Thoracic aorta (tissue), 2 donors: Measurements from ENCODE around the gene TSPO2. TPM values are rescaled to one million over a fixed set of nuclear protein-coding genes. Genes with fewer than 3 reads are reported as not detected.

Experiments
- ATAC-seq: fragments of 150-250 bp; one replicate; pipeline ENCODE4 v1.8.0; 2017; ENCODE audit warnings: low read depth; ENCODE audit not compliant: insufficient number of reproducible peaks, low FRiP score
- DNase-seq: peaks from one replicate; pipeline ENCODE4 v3.0.0-alpha.2; 2020; ENCODE audit warnings: low spot score
- H3K27ac ChIP-seq, 2 donors: fragments of 200-600 bp; sonication (generic); 1 replicate in 1 of 2; 2 replicates in 1 of 2; pipeline ENCODE4 v1.5.1; 2016; ENCODE audit warnings: mild to moderate bottlenecking in 2 of 2, moderate library complexity in 2 of 2
- H3K27me3 ChIP-seq: fragments of 200-600 bp; sonication (generic); replicated peaks from 2 replicates; pipeline ENCODE4 v1.6.0; 2016; ENCODE audit warnings: mild to moderate bottlenecking; ENCODE audit not compliant: insufficient read depth
- H3K36me3 ChIP-seq: fragments of 200-600 bp; sonication (generic); one replicate; pipeline ENCODE4 v1.5.1; 2016
- H3K4me1 ChIP-seq, 2 donors: fragments of 200-600 bp; sonication (generic); 1 replicate in 1 of 2; 2 replicates in 1 of 2; pipeline versions ENCODE4 v1.5.1 to v1.6.0; 2016; ENCODE audit warnings: low read depth in 2 of 2, mild to moderate bottlenecking in 1 of 2; ENCODE audit not compliant: control insufficient read depth in 1 of 2
- H3K4me3 ChIP-seq: fragments of 200-600 bp; sonication (generic); 2 replicates; pipeline ENCODE4 v1.5.1; 2016; ENCODE audit warnings: mild to moderate bottlenecking
- H3K9me3 ChIP-seq: fragments of 200-600 bp; sonication (generic); 2 replicates; pipeline ENCODE4 v1.5.1; 2016
- CTCF ChIP-seq: fragments of 200-600 bp; sonication (generic); IDR thresholded peaks from one replicate; pipeline ENCODE4 v1.5.1; 2019; ENCODE audit warnings: antibody characterized with exemption
- total RNA-seq, 2 donors: library from RNA; depleted of rRNA; stranded (reverse); fragments of >200 nt; gene quantifications; one replicate each; pipeline versions ENCODE4 v1.1.0 to v1.2.3, GENCODE V29; 2016

The TSPO2 gene
- total RNA-seq, 2 donors from 2014 or later: not detected

GRCh38 chr6:41083072-41083471 lies 40.8 kb downstream of the TSPO2 start:
- no peak overlapping the region for H3K27ac ChIP-seq
- no peaks in the 10 kb centered on the region for H3K27me3 ChIP-seq
- H3K4me3 ChIP-seq: no peak overlapping the region
- no peak for DNase-seq
- H3K36me3 ChIP-seq: peaks cover 8% of the 10 kb centered on the region
- TF ChIP-seq CTCF: no peak
- no peak for ATAC-seq
- no peaks in the 10 kb centered on the region for H3K4me1 ChIP-seq
- no peaks in the 10 kb centered on the region for H3K9me3 ChIP-seq

GRCh38 chr6:41085182-41085581 lies 42.9 kb downstream of the TSPO2 start:
- Histone ChIP-seq H3K27me3 (no peaks in the 10 kb centered on the region), H3K36me3 (peaks cover 16% of the 10 kb centered on the region), H3K4me3 (no peak overlapping the region), H3K27ac (no peak overlapping the region), H3K4me1 (no peaks in the 10 kb centered on the region), H3K9me3 (no peaks in the 10 kb centered on the region)
- TF ChIP-seq CTCF: no peak
- ATAC-seq: no peak
- no peak for DNase-seq

GRCh38 chr6:41088451-41088850 lies 46.2 kb downstream of the TSPO2 start:
- Histone ChIP-seq H3K36me3 (peaks cover 23% of the 10 kb centered on the region), H3K4me3 (no peak overlapping the region), H3K4me1 (peaks cover 0 to 10% of the 10 kb centered on the region in 2 donors), H3K27me3 (no peaks in the 10 kb centered on the region), H3K9me3 (no peaks in the 10 kb centered on the region), H3K27ac (no peak overlapping the region)
- ATAC-seq: no peak
- no peak for TF ChIP-seq CTCF
- DNase-seq: no peak

- ATAC-seq (no peak), DNase-seq (no peak)
- H3K4me3 ChIP-seq: no peak overlapping the region
- H3K27me3 ChIP-seq: no peaks in the 10 kb centered on the region
- no peaks in the 10 kb centered on the region for H3K9me3 ChIP-seq
- no peak for TF ChIP-seq CTCF
- no peak overlapping the region for H3K27ac ChIP-seq
- H3K36me3 ChIP-seq: peaks cover 36% of the 10 kb centered on the region
- peaks cover 0 to 10% of the 10 kb centered on the region in 2 donors for H3K4me1 ChIP-seq
Measured at GRCh38 chr6:41090841-41091761, 48.8 kb downstream of the TSPO2 start.

- DNase-seq: no peak
- Histone ChIP-seq H3K27me3 (no peaks in the 10 kb centered on the region), H3K4me3 (no peak overlapping the region), H3K27ac (no peak overlapping the region), H3K36me3 (peaks cover 39% of the 10 kb centered on the region), H3K4me1 (peaks cover 0 to 12% of the 10 kb centered on the region in 2 donors), H3K9me3 (no peaks in the 10 kb centered on the region)
- TF ChIP-seq CTCF: no peak
- ATAC-seq: no peak
Measured at GRCh38 chr6:41092421-41093140, 50.3 kb downstream of the TSPO2 start.
